HG03060 (cell line): Measurements from ENCODE around the gene OPTC.
"Not testable (repeated sequence)": the region's sequence is repeated elsewhere in the genome, so short reads cannot be mapped to it uniquely, and the experiment has no call there.

ENCODE experiments used
- ATAC-seq: cut with Tn5 transposase; IDR thresholded peaks from one replicate; pipeline ENCODE4 v1.9.1; 2021; ENCODE audit warnings: low read depth, moderate number of reproducible peaks; ENCODE audit not compliant: unreplicated experiment

OPTC gene

DNA sequence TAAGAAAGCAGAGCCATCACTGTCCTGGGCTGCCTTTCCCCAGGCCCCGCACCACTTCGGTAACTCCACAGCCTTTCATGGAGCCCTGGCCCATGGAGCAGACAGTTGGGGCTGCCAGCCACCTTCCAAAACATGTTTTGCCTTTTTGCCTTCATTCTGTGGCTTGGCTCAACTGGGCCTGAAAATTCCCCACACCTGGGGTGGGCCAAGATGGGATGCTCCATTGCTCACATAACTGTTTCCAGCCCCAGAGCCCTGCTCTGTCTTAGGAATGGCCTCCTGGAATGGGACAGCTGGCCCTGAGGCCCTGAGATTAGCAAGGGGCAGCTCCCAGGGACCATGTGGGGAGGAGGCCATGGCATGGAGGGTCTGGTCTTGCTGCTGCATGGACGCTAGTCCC, 29.2 kb upstream of the OPTC start:
- ATAC-seq, result no peak

DNA sequence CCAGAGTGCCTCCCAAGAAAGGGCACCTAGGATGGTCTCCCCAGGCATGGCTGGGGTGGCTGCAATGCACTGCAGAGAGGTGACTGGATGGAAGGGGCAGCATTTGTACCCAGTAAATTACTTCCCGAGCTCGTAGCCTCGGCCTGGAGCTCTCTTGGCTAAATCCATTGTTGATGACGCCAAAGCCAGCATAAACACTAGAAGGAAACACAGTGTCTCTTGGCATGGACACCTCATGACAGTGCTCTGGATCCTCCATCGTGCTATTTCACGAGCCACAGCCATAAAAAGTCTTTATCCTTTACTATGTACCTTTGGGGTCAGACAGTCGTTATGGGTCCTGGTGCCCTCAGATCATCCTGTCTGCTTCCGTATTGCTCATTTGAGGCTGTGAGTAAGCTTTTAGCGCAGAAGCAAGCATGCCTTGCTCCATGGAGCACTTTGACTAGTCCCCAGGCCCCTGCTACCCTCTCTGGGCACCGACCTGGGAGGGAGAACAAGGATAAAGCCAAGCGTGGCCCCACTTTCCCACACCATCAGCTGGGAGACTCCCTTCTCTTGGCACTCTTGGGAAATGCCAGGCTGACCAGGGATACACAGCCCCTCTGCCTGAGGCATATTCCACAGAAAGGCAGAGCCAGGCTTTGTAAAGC, 28.7 kb upstream of the OPTC start:
- no peak for ATAC-seq

DNA sequence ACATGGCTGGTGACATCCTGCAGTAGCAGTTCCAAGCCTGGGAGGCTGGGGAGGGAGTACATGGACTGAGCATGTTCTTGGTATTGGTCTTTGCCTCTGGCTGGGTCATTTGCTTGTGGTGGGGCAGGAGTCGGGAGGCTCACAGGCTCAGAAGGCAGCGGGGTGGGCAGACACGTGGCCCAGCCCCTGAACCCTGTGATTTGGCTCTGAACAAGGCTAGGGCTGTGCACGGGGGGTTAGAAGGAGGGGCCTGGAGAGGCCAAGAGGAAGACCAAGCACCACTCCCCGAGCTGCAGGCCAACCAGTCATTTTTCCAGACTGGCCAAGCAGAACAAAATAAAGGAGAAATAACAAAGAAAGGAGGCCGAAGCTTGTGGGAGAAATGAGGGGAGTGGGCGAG, 28.0 kb upstream of the OPTC start:
- no peak for ATAC-seq

DNA sequence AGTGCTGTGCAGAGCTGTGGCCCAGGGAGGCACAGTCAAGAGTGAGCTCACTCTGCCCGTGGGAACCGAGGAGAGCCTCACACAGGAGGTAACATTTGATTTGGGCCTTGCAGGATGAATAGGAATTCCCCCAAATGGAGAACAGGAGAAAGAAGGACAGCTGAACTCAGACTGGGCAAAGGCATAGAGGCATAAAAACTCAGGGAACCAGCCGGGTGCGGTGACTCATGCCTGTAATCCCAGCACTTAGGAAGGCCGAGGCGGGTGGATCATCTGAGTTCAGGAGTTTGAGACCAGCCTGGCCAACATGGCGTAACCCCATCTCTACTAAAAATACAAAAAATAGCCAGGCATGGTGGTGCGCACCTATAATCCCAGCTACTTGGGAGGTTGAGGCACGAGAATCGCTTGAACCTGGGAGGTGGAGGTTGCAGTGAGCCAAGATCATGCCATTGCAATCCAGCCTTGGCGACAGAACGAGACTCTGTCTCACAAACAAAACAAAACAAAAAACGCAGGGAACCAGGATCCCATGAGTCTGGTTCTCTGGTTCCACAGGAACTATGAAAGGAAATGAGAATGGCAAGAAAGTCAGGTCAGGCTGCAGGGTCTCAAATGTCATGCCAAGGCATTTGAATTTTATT, 26.9 kb upstream of the OPTC start:
- ATAC-seq, result not testable (repeated sequence)

DNA sequence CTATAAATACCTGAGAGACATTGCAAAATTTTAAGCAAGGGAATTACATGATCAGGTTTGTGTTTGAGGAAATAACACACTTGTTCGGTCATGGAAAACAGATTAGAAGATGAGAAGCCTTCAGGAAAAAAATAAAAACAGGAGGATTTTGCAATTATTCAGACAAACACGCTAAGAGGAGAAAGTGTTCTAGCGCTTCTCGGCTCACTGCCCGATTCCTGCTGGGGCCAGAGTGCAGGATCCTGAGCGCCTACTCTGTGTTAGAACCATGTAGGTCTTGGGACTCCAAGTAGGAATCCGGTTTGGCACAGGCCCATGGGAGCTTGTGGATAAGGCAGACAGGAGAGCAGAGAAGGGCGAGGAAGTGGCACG, 26.4 kb upstream of the OPTC start:
- ATAC-seq, result no peak

DNA sequence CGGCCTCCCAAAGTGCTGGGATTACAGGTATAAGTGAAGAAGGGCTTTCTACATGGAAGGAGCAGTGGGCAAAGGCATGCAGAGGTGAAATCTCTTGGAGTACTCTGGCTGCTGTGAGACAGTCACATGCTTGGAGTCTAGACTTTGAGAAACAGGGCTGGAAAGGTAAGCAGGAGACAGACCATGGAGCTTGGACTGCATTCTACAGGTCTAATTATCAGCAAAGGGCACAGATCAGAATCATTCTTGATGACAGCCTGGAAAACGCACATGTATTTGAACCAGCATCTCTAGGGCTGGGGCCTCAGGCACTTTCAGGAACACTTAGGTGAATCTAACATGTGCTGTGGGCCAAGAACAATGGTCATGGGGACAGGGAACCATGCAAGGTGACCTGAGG, 25.6 kb upstream of the OPTC start:
- no peak for ATAC-seq

DNA sequence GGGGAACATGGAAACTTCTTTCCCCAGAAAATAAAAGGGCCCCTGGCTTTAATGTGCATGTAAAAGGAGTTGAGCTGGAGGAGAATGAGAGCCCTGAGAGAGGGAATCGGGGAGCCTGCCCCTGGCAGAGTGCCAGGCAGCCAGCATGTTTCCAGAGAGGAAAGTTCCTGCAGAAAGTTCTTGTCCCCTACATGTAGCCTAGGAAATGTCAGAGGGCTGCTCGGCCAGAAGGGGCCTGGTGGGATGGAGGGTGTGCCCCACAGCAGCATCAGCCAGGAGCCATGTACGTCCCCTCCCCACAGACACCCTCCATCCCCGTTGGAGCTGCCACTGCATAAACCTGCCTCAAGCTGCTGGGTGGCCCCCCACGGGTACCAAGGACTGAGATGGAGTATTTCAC, 23.7 kb upstream of the OPTC start:
- no peak for ATAC-seq

DNA sequence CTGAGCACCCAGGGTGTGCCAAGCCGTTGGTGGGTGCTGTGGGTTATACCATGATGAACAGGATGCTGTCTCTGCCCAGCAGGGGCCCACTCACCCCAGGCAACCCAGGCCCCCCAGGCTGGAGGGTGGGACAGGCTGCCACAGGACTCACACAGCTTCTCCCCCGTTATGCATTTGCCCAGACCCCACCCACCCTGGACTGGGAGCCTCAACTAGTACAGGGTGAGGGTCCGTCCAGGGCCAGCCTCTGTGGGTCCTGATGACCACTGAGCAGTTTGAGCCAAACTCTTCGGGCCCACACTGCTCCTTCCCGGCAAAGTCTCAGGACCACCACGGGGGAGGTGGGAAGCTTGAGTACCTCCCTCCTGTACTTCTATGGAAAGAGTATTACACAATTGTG, 22.1 kb upstream of the OPTC start:
- no peak for ATAC-seq

DNA sequence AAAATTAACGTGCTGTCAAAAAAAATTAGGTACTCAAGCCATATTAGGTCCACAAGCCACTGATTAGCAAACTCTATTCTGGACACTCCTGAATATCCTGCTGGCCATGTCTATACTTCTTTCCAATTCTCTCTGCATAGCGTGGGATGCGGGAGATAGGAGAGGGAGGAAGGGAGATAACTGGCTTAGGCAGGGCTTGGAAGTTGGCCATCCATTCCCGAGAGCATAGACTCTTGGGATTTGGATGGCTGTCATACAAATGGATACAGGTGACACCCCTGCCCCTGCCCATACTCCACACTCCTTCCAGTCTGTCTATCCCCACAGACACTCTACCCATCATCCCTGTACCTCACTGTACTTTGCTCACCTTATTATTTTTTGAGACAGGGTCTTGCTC, 20.7 kb upstream of the OPTC start:
- no peak for ATAC-seq

DNA sequence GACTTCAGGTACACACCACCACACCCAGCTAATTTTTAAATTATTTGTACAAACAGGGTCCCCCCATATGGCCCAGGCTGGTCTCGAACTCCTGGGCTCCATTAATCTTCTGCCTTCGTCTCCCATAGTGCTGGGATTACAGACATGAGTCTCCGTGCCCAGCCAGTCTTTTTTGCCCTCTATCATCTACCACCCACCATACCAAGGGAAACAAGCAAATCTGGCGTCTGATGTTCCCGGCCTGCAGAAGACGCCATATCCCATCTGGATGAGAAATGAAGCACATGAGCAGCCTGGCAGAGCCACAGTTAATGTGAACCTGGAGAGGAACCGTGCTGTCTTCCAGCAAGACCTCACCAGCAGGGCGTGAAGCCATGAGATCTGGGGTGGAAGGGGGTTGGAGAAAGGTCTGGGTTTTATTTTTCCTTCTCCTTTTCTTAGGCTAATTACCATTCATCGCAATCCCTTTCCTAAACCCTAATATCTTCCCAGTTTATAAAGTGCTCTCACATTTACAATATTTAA, 20.1 kb upstream of the OPTC start:
- no peak for ATAC-seq

DNA sequence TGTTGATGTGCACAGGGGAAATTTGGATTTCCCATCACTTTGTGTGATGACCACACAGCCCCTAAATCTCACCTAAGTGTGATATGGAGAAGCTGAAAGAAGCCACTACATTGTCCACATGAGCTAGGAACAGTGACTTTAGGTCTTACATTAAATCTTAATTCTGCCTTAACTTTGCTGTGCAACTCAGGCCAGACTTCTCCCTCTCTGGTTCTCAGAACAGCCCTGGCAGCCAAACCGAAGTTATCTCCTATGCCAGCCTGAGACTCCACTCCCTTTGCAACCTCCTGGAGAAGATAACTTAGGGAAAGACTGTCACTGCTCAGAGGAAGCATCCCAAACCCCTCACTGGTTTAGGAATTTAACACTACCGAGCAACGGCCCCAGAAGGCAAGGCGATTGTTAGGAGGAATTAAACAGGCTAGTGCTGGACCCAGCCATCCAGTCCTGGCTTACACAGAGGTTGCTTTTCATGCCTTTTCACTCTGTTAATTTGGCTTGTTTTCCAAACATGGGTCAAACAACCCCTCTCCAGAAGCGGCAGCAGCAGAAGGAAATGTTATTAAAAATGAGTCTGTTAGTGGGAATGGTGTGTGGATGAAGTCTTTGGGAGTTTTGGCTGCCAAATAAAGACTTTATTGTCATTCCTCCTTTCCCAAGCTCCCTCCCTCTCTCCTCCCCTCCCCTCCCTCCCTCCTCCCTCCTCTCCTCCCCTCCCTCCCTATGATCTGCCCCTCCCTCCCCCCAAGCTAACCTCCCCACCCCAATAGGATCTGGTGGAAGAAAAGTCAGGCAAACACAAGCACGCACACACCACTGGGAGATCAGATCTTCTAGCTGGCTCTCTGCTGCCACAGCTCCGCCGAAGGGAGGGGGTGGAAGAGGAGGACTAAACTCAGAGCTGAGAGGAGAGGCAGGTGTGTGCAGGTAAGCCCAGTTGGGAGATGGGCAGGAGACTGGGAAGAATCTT, 18.7 kb upstream of the OPTC start, which contains the start of gene PRELP:
Gene PRELP (plus strand): TSS at position 795 of the 970 bp plus-strand sequence. CDS start 7,379 bp downstream, outside the sequence.
- ATAC-seq, result no peak

DNA sequence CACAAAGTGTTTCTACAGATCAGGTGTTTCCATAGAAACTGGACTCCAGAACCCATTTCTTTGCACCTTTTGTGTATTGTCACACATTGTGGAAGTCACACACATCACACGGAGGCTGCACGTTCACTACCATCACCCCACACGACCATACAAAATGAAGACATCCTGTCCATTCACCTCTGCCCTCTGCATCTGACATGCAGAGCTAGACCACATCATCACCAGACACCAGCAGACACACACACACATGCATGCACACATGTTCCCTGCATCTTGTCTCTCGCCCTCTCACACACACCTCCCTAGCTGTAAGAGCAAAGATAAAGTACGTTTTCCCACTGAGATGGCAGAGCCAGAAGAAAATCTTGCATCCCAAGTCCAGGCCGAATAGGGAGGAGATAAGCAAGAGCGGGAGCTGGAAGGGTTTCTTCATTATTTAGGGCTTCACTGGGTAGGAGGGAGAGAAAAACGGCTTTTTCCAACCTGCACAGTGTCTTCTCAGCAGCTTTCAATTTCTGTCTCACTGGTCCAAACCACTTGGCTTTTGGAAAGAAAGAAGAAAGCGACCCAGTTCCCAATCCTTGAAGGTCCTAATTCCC, 17.6 kb upstream of the OPTC start:
- ATAC-seq, result no peak

DNA sequence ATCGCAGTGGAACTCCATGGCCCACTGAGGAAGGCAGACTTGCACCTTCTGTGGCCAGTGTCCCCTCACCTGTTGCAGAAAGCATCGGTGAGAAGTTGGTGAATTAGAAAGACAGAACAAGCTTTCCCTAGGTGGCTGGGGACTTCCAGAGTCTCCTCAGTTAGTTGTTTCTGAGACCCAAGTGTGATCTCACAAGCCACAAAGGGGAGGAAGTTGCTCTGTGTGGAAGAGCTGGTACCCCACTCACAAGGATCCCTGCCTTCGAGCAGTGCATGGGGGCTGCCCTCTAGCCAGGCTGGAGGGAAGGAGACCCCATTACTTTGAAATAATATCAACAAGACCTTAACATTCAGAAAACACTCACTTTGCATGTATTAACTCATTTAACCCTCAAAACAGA, 16.2 kb upstream of the OPTC start:
- ATAC-seq, result no peak

DNA sequence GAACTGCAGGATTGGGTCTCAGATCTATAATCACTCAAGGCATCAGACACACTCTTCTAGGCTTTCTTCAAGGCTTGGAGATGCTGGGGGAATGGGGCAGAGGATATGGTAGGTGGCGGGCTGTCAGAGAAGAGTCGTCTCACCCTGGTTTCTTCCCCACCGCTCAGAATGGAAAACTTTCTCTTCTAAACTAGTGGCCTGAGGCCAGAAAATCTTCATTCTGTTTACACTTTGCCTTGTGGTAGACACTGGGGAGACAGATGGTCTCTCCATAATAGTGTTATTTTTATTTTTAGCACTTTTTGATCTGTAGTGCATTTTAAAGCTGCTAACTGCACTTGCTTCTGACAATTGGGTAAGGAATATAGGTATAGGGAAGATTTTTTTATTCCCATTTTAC, 15.7 kb upstream of the OPTC start:
- no peak for ATAC-seq

DNA sequence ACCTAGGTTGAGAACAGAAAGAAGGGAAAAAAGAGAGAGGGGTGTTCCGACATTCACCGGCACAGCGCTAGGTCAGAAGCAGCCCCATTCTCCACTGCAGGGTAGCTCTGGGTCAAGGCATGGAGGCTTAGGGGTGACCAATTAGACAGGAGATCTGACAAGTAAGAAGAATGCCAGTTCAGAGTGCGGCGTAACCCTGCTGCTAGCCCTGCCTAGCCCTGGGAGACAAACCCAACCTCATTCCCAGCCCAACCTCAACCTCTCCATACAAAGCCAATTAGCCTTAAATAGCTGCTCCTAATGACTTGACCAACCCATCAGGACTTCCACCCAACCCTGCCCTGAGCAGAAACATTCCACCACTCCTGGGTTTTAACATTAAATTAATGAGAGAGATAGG, 15.0 kb upstream of the OPTC start:
- no peak for ATAC-seq

DNA sequence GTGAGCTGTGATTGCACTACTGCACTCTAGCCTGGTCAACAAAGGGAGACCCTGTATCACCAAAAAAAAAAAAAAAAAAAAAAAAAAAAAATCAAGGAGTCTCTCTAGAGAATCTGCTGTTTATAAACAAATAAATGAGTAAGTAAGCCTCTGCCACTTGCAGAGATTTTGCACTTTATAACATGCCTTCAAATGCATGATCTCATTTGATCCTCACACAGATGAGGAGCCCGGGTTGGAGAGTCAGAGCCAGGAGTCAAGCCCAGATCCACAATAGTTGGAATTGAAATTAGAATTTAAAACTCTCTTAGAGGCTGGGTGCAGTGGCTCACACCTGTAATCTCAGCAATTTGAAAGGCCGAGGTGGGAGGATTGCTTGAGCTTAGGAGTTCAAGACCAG, 14.3 kb upstream of the OPTC start:
- ATAC-seq, result no peak

DNA sequence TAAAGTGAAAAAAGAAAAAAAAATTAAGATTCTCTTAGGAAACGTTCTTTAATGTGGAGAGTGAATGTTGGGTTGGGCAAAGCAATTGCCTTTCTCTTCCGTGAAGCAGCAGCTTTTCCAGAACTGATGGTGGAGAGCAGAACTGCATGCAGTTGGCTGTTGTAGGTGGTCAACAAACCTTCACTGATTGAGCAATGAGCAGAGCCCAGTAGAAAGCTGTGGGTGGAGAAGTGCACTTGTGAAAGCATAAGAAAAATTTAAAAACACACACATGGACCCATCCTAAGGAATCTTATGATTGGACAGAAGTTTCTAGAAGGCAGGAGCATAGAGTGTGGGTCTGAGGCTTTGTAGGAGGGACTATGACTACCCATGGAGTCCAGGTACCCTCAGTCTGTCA, 13.9 kb upstream of the OPTC start:
- no peak for ATAC-seq

DNA sequence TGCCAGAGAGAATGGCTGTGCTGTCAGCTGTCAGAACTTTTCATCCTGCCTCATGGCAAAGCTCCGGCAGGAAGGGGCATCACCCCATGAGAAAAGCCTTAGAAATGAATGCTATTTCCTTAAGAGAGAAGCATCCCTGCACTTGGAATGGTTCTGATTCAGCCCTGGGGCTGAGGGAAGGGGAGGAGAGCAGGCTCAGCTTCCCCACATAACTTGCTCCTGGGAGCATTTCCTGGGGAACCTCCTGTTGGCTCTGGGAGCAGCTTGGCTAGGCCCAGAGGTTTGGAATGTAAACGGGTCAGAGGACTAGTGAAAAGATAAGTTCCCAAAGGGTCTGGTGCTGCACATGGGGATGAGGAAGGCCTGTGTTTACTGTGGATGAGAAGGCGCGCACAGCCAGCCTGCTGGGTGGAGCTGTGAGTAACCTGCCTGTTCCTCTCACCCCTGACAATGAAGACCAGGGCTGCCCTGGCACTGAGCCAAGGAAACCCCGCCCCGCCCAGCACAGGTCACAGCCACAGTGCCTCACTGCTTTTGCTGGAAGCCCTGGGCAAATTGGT, 13.3 kb upstream of the OPTC start:
- no peak for ATAC-seq

DNA sequence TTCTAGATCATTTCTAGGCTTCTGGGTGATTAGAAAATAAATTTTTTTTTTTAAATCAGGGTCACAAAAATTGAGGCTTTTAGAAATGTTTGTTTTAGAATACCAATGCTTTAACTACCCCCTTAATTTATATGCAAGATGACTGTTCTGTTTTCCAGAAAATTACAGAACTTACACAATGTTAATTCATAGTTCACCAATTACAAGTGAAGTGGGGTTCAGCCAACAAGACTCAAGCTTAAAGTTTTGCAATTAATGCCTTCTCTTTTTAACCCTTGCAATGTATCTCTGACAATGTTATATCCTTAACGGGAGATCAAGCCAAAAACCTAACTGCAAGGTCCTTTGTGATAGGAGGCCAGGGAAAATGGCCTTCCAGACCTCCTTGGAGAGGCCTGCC, 12.8 kb upstream of the OPTC start:
- no peak for ATAC-seq

DNA sequence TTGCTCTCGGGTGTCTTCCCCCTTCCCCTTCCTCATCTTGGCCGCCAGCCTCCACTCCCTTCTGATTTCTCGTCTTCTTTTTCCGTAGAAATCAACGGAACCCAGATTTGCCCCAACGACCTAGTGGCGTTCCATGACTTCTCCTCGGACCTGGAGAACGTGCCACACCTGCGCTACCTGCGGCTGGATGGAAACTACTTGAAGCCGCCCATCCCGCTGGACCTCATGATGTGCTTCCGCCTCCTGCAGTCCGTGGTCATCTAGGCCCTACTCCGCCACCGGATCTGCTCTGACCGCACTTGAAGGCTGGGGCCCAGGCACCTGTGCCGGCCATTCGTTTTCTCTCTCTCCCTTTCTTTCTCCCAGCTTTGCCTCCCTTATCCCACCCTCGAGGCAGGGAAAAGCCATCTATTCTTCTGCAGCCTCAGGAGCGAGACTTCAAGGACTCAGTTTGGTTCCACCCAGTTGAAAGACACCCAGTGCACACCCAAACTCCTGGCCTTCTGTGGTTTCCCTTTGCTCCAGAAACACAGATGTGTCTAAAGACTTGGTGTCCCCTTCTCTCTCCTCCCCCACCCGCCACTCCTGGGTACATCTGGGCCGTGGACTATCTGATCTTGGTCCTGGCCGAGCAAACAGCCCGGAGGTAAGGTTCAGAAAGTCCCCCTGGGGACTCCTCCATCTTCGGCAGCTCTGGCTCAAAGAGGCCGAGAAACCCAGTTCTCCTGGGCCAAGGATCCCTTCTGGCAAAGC, 7.2 kb upstream of the OPTC start:
- ATAC-seq, result no peak
